IMR-90 (cell line): ENCODE results near the gene KCNK4. TPM values are rescaled to one million over a fixed set of nuclear protein-coding genes. Genes with fewer than 3 reads are reported as not detected.
A peak's percentile ranks its signal among the peaks of the same experiment; 100 is the strongest.

Experiments used
- ATAC-seq: fragments of 200-7000 bp; cut with Tn5 transposase; 2 replicates; pipeline ENCODE4 v1.9.1; 2020; ENCODE audit warnings: low read depth, mild to moderate bottlenecking, moderate library complexity
- BruUV-seq: library from RNA; stranded (reverse); fragments of 400-500 nt; replicated peaks from 2 replicates; lab custom pipeline; 2021; lab: Mats Ljungman, UMichigan
- CTCF ChIA-PET: fragments of 300-600 bp; formaldehyde crosslinking; extraction: SDS; loops from one replicate; lab custom pipeline; 2021; ENCODE audit warnings: antibody characterized with exemption; lab: Yijun Ruan, JAX
- POLR2A ChIA-PET: fragments of 300-600 bp; sonication (Branson Sonifier 250); formaldehyde crosslinking; loops from one replicate; lab custom pipeline; 2022; ENCODE audit warnings: antibody characterized with exemption; ENCODE audit not compliant: unreplicated experiment; lab: Charles Lee
- DNase-seq: peaks from one replicate; pipeline ENCODE4 v3.0.0; 2013
- H2AFZ ChIP-seq: replicated peaks from 2 replicates; pipeline ENCODE3; 2013; ENCODE audit warnings: low read length, mild to moderate bottlenecking; ENCODE audit not compliant: poor library complexity
- H2AK5ac ChIP-seq: 2 replicates; pipeline ENCODE4 v1.6.1; 2013; ENCODE audit warnings: low read depth, low read length, inconsistent platforms
- H2AK9ac ChIP-seq: replicated peaks from 2 replicates; pipeline ENCODE3; 2013; ENCODE audit warnings: mild to moderate bottlenecking, low read depth, low read length, moderate library complexity; ENCODE audit not compliant: poor library complexity
- H2BK120ac ChIP-seq: 2 replicates; pipeline ENCODE4 v1.6.1; 2013; ENCODE audit warnings: low read depth, low read length, inconsistent platforms
- H2BK15ac ChIP-seq: 3 replicates; pipeline ENCODE4 v1.6.1; 2013; ENCODE audit warnings: low read depth, low read length, inconsistent platforms
- H2BK20ac ChIP-seq: 2 replicates; pipeline ENCODE4 v1.6.1; 2013; ENCODE audit warnings: low read depth, mild to moderate bottlenecking, inconsistent platforms, low read length, moderate library complexity
- H2BK5ac ChIP-seq: 2 replicates; pipeline ENCODE4 v1.6.1; 2013; ENCODE audit warnings: mild to moderate bottlenecking, low read depth, low read length, inconsistent platforms; ENCODE audit not compliant: poor library complexity, severe bottlenecking
- H3K14ac ChIP-seq: replicated peaks from 2 replicates; pipeline ENCODE4 v1.6.1; 2013; ENCODE audit warnings: low read depth, low read length, inconsistent platforms
- H3K18ac ChIP-seq: 2 replicates; pipeline ENCODE4 v1.6.1; 2013; ENCODE audit warnings: low read depth, low read length, control low read depth
- H3K23ac ChIP-seq: 2 replicates; pipeline ENCODE4 v1.6.1; 2013; ENCODE audit warnings: low read depth, low read length, inconsistent platforms
- H3K27ac ChIP-seq: 2 replicates; pipeline ENCODE4 v1.5.1; 2013; ENCODE audit warnings: mild to moderate bottlenecking, control low read depth, low read length; ENCODE audit not compliant: insufficient read depth
- H3K27me3 ChIP-seq: 2 replicates; pipeline ENCODE4 v1.6.1; 2013; ENCODE audit warnings: low read length; ENCODE audit not compliant: control insufficient read depth, insufficient read depth
- H3K36me3 ChIP-seq: 2 replicates; pipeline ENCODE4 v1.6.1; 2013; ENCODE audit warnings: low read length, mixed read lengths; ENCODE audit not compliant: control insufficient read depth, insufficient read depth
- H3K4ac ChIP-seq: 2 replicates; pipeline ENCODE4 v1.6.1; 2013; ENCODE audit warnings: low read depth, low read length, inconsistent platforms
- H3K4me1 ChIP-seq: 2 replicates; pipeline ENCODE4 v1.6.1; 2013; ENCODE audit warnings: low read length, mixed read lengths; ENCODE audit not compliant: control insufficient read depth, insufficient read depth
- H3K4me2 ChIP-seq: 2 replicates; pipeline ENCODE4 v1.6.1; 2013; ENCODE audit warnings: low read depth, mild to moderate bottlenecking, control low read depth, low read length, moderate library complexity
- H3K4me3 ChIP-seq: 2 replicates; pipeline ENCODE4 v1.5.1; 2013; ENCODE audit warnings: low read depth, mild to moderate bottlenecking, control low read depth, low read length, moderate library complexity; ENCODE audit not compliant: insufficient read depth
- H3K56ac ChIP-seq: 2 replicates; pipeline ENCODE4 v1.6.1; 2013; ENCODE audit warnings: low read length, inconsistent platforms; ENCODE audit not compliant: insufficient read depth; ENCODE audit errors: extremely low read depth
- H3K79me1 ChIP-seq, 2 experiments: 2 replicates each; pipeline ENCODE4 v1.6.1; 2013; ENCODE audit warnings: low read length in 2 of 2, inconsistent platforms in 1 of 2, low read depth in 1 of 2
- H3K9ac ChIP-seq: 2 replicates; pipeline ENCODE4 v1.6.1; 2013; ENCODE audit warnings: low read depth, low read length, control low read depth
- H3K9me1 ChIP-seq: 2 replicates; pipeline ENCODE4 v1.6.1; 2013; ENCODE audit warnings: low read length, inconsistent platforms; ENCODE audit not compliant: insufficient read depth
- H3K9me3 ChIP-seq: 2 replicates; pipeline ENCODE4 v1.6.1; 2013; ENCODE audit warnings: low read length; ENCODE audit not compliant: control insufficient read depth, insufficient read depth
- H4K20me1 ChIP-seq: 2 replicates; pipeline ENCODE4 v1.6.1; 2013; ENCODE audit warnings: low read length, inconsistent platforms; ENCODE audit not compliant: insufficient read depth
- H4K5ac ChIP-seq: 2 replicates; pipeline ENCODE4 v1.6.1; 2013; ENCODE audit warnings: mild to moderate bottlenecking, low read depth, low read length, control low read depth
- H4K8ac ChIP-seq, 2 experiments: 2 replicates each; pipeline ENCODE4 v1.6.1; 2013; ENCODE audit warnings: low read depth in 2 of 2, low read length in 2 of 2, control low read depth in 1 of 2, inconsistent platforms in 1 of 2
- H4K91ac ChIP-seq: 2 replicates; pipeline ENCODE4 v1.6.1; 2013; ENCODE audit warnings: low read depth, low read length, inconsistent platforms; ENCODE audit not compliant: insufficient read depth
- BHLHE40 ChIP-seq: fragments of 150-350 bp; IDR thresholded peaks from 2 replicates; pipeline ENCODE4 v1.6.1; 2016; ENCODE audit warnings: mild to moderate bottlenecking, low read depth, low read length
- CEBPB ChIP-seq: IDR thresholded peaks from 2 replicates; pipeline ENCODE4 v1.6.1; 2012; ENCODE audit warnings: low read depth, low read length, improper control_type of control experiment
- CHD1 ChIP-seq: IDR thresholded peaks from 2 replicates; pipeline ENCODE4 v1.6.1; 2012; ENCODE audit warnings: low read depth, low read length, improper control_type of control experiment
- CTCF ChIP-seq: conservative IDR thresholded peaks from 2 replicates; pipeline ENCODE4 v1.5.1; 2012; ENCODE audit warnings: mild to moderate bottlenecking, low read depth, low read length, improper control_type of control experiment
- FOS ChIP-seq: fragments of 150-350 bp; IDR thresholded peaks from 2 replicates; pipeline ENCODE4 v1.6.1; 2016; ENCODE audit warnings: low read depth, low read length
- MAFK ChIP-seq: IDR thresholded peaks from 2 replicates; pipeline ENCODE4 v1.6.1; 2012; ENCODE audit warnings: low read depth, low read length, improper control_type of control experiment
- MAZ ChIP-seq: IDR thresholded peaks from 2 replicates; pipeline ENCODE4 v1.6.1; 2012; ENCODE audit warnings: low read depth, mild to moderate bottlenecking, low read length, improper control_type of control experiment, moderate library complexity, borderline replicate concordance
- MXI1 ChIP-seq: IDR thresholded peaks from 2 replicates; pipeline ENCODE4 v1.6.1; 2012; ENCODE audit warnings: low read depth, mild to moderate bottlenecking, low read length, moderate library complexity, borderline replicate concordance
- NFE2L2 ChIP-seq: fragments of 150-350 bp; IDR thresholded peaks from 2 replicates; pipeline ENCODE4 v1.6.1; 2016; ENCODE audit warnings: low read depth, mild to moderate bottlenecking, low read length
- RAD21 ChIP-seq: IDR thresholded peaks from 2 replicates; pipeline ENCODE4 v1.6.1; 2012; ENCODE audit warnings: low read length, improper control_type of control experiment
- RCOR1 ChIP-seq: IDR thresholded peaks from 2 replicates; pipeline ENCODE4 v1.6.1; 2012; ENCODE audit warnings: mild to moderate bottlenecking, low read length, improper control_type of control experiment; ENCODE audit not compliant: insufficient replicate concordance
- RFX5 ChIP-seq: IDR thresholded peaks from 2 replicates; pipeline ENCODE4 v1.8.0; 2012; ENCODE audit warnings: low read depth, mild to moderate bottlenecking, low read length, moderate library complexity
- SMC3 ChIP-seq: fragments of 150-350 bp; IDR thresholded peaks from 2 replicates; pipeline ENCODE4 v1.6.1; 2016; ENCODE audit warnings: low read depth, mild to moderate bottlenecking, antibody characterized with exemption, low read length, moderate library complexity
- WGBS, 2 experiments: methylation state at CpG; one replicate each; pipeline versions ENCODE4 v1.1.5 to v1.1.7; 2013; ENCODE audit warnings: missing lambda C conversion rate in 2 of 2; ENCODE audit not compliant: insufficient read length in 1 of 2; ENCODE audit errors: extremely low coverage in 2 of 2; 5-methylcytosine and 5-hydroxymethylcytosine counted together
- dilution Hi-C: fragments of 300-500 bp; cut with HindIII; formaldehyde crosslinking; loops from one replicate; pipeline ENCODE4 v1.14.3; 2018; ENCODE audit warnings: low sequenced_read_pairs; ENCODE audit not compliant: unreplicated experiment
- in situ Hi-C: fragments of 300-500 bp; cut with MboI; formaldehyde crosslinking; loops from 3 replicates; pipeline ENCODE4 v1.14.3; 2019; ENCODE audit warnings: low sequenced_read_pairs, inconsistent platforms, mixed read lengths
- intact Hi-C: fragments of 100-400 bp; cut with micrococcal nuclease; formaldehyde crosslinking; loops from 2 replicates; pipeline ENCODE4 v1.10.0; 2022
- polyA plus RNA-seq, 3 experiments: library from polyadenylated mRNA; depleted of rRNA; stranded (reverse); fragments of >200 nt; gene quantifications; 2 replicates each; pipeline ENCODE4 v1.2.3, GENCODE V29; 2012; ENCODE audit warnings: low replicate concordance in 1 of 3
- total RNA-seq: library from RNA; depleted of rRNA; stranded (reverse); fragments of >200 nt; gene quantifications from 2 replicates; pipeline ENCODE4 v1.2.3, GENCODE V29; 2012
- TF ChIP-seq, protein P1 (sequence below): fragments of 150-350 bp; IDR thresholded peaks from 2 replicates; pipeline ENCODE4 v1.6.1; 2016; ENCODE audit warnings: low read depth, mild to moderate bottlenecking, low read length, moderate library complexity, borderline replicate concordance

KCNK4 gene
- total and polyA plus RNA-seq, 2 of the 4 experiments (the other 2 are of a cell fraction), result not detected

GRCh38 chr11:64269540-64270220 is 21.4 kb upstream of the KCNK4 start:
- peak overlapping the region; percentile 74 for H3K23ac ChIP-seq
- peak overlapping the region; percentile 22 for H2BK120ac ChIP-seq
- H4K91ac ChIP-seq, result peak overlapping the region; percentile 95
- peak overlapping the region; percentile 72; the same call in 1 of the 2 replicates for H3K56ac ChIP-seq
- in situ Hi-C loops, result no loop called here
- POLR2A ChIA-PET, result interaction anchor here (0.6 to 0.7 kb wide), 2 partner anchors 23 to 48 kb away, joined by 3 read pairs; partner anchors contain the start of genes PPP1R14B, PRDX5 and TRMT112
- H3K27me3 ChIP-seq, result no peaks in the 10 kb centered on the region
- dilution Hi-C loops, result no loop called here
- CTCF ChIA-PET, result interaction anchor here (0.7 to 1.5 kb wide), 3 partner anchors 8 to 65 kb away, joined by 3 to 4 read pairs (median 3); no protein-coding TSS in a partner anchor
- peak overlapping the region; percentile 86 for H3K27ac ChIP-seq
- H3K9me1 ChIP-seq, result peaks cover 5% of the 10 kb centered on the region; the same call in 1 of the 2 replicates
- H2BK15ac ChIP-seq, result no peak overlapping the region
- H2BK5ac ChIP-seq, result peak overlapping the region; percentile 90
- H4K5ac ChIP-seq, result peak overlapping the region; percentile 51
- H3K18ac ChIP-seq, result no peak overlapping the region; the same call in 1 of the 2 replicates
- BruUV-seq, result no TSS peak
- peak overlapping the region; percentile 87 to 96 for H4K8ac ChIP-seq
- H2AK5ac ChIP-seq, result peak overlapping the region; percentile 44
- H4K20me1 ChIP-seq, result no peaks in the 10 kb centered on the region; the same call in 1 of the 2 replicates
- peak overlapping the region; percentile 98 for H2AK9ac ChIP-seq
- H3K4me2 ChIP-seq, result peak overlapping the region; percentile 73
- intact Hi-C loops, result loop anchor here (1.0 kb wide), 2 partner anchors 36 to 39 kb away; partner anchors contain the start of genes DNAJC4 and ESRRA
- H3K36me3 ChIP-seq, result peaks cover 10% of the 10 kb centered on the region; the same call in 1 of the 2 replicates
- H3K79me1 ChIP-seq, result peaks cover 9 to 33% of the 10 kb centered on the region in 2 experiments
- peak overlapping the region; percentile 56 for H3K4me3 ChIP-seq
- H3K4me1 ChIP-seq, result peaks cover 11% of the 10 kb centered on the region
- peak; percentile 85 for ATAC-seq
- no peaks in the 10 kb centered on the region for H3K9me3 ChIP-seq
- H2BK20ac ChIP-seq, result no peak overlapping the region
- peak; percentile 100 for DNase-seq
- peak overlapping the region; percentile 96 for H2AFZ ChIP-seq
- H3K4ac ChIP-seq, result peak overlapping the region; percentile 91
- H3K9ac ChIP-seq, result peak overlapping the region; percentile 79
- H3K14ac ChIP-seq, result peak overlapping the region; percentile 62
- WGBS, 2 experiments, result 0% methylated on average over 53 of the region's 58 CpGs; no CpG with 5 or more reads in 1 of the 2 experiments
- no peak for TF ChIP-seq NFE2L2
- peak; percentile 17; the same call in 1 of the 2 replicates for TF ChIP-seq CTCF
- TF ChIP-seq CEBPB, result peak; percentile 96
- TF ChIP-seq MAZ, result peak; percentile 97
- no peak; the same call in 1 of the 2 replicates for TF ChIP-seq RAD21
- TF ChIP-seq CHD1, result no peak
- TF ChIP-seq SMC3, result no peak
- TF ChIP-seq RFX5, result no peak
- TF ChIP-seq FOS, result no peak
- TF ChIP-seq BHLHE40, result 0 out of 2 replicates have a peak, but pooled peaks have one; percentile 18
- TF ChIP-seq, protein P1, sequence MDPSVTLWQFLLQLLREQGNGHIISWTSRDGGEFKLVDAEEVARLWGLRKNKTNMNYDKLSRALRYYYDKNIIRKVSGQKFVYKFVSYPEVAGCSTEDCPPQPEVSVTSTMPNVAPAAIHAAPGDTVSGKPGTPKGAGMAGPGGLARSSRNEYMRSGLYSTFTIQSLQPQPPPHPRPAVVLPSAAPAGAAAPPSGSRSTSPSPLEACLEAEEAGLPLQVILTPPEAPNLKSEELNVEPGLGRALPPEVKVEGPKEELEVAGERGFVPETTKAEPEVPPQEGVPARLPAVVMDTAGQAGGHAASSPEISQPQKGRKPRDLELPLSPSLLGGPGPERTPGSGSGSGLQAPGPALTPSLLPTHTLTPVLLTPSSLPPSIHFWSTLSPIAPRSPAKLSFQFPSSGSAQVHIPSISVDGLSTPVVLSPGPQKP, result peak; percentile 53; the same call in 1 of the 2 replicates
- peak; percentile 10 for TF ChIP-seq RCOR1
- TF ChIP-seq MAFK, result no peak
- peak; percentile 26; the same call in 1 of the 2 replicates for TF ChIP-seq MXI1
